Left ventricle myocardium inferior (tissue), 1 donor: ENCODE data around the gene SLC25A43. TPM values are rescaled to one million over a fixed set of nuclear protein-coding genes. Genes with fewer than 3 reads are reported as not detected.
A peak's percentile ranks its signal among the peaks of the same experiment; 100 is the strongest.

Source experiments
- DNase-seq: peaks from one replicate; pipeline ENCODE4 v3.0.0-alpha.2; 2020
- H3K27ac ChIP-seq: fragments of 200-600 bp; replicated peaks from 2 replicates; pipeline ENCODE4 v1.8.0; 2021
- H3K27me3 ChIP-seq: fragments of 200-600 bp; 2 replicates; pipeline ENCODE4 v1.8.0; 2021; ENCODE audit warnings: low read depth
- H3K36me3 ChIP-seq: fragments of 200-600 bp; 2 replicates; pipeline ENCODE4 v1.8.0; 2021
- H3K4me1 ChIP-seq: fragments of 200-600 bp; 2 replicates; pipeline ENCODE4 v1.8.0; 2021
- H3K4me3 ChIP-seq: fragments of 200-600 bp; 2 replicates; pipeline ENCODE4 v1.8.0; 2021; ENCODE audit warnings: mild to moderate bottlenecking, moderate library complexity
- H3K9me3 ChIP-seq: fragments of 200-600 bp; replicated peaks from 2 replicates; pipeline ENCODE4 v1.8.0; 2021
- intact Hi-C: fragments of 100-400 bp; cut with micrococcal nuclease; formaldehyde crosslinking; loops from one replicate; pipeline ENCODE4 v1.11.0; 2022
- total RNA-seq: library from RNA; stranded (reverse); fragmentation: NEBNext Ultra II Directional; extraction: Animal tissue kit (Norgen Biotek cat#: 25700); gene quantifications from one replicate; pipeline ENCODE4 v1.2.1, GENCODE V29; 2021
- TF ChIP-seq, protein P1 (sequence below): fragments of 200-600 bp; IDR thresholded peaks from 2 replicates; pipeline ENCODE4 v1.8.0; 2021; ENCODE audit warnings: antibody characterized with exemption, mild to moderate bottlenecking, borderline replicate concordance
- donor health status: DM: no; HTN: yes; CAD: no; lungs with severe emphysema.

Gene SLC25A43
- total RNA-seq, 1 donor from 2014 or later = 1.4 TPM

GRCh38 chrX:119389214-119389613 lies 9.9 kb upstream of the SLC25A43 start:
- Histone ChIP-seq H3K4me1 (no peaks in the 10 kb centered on the region), H3K27me3 (no peaks in the 10 kb centered on the region), H3K9me3 (no peaks in the 10 kb centered on the region), H3K36me3 (no peaks in the 10 kb centered on the region), H3K27ac (no peak overlapping the region), H3K4me3 (no peak overlapping the region)
- TF ChIP-seq, protein P1, sequence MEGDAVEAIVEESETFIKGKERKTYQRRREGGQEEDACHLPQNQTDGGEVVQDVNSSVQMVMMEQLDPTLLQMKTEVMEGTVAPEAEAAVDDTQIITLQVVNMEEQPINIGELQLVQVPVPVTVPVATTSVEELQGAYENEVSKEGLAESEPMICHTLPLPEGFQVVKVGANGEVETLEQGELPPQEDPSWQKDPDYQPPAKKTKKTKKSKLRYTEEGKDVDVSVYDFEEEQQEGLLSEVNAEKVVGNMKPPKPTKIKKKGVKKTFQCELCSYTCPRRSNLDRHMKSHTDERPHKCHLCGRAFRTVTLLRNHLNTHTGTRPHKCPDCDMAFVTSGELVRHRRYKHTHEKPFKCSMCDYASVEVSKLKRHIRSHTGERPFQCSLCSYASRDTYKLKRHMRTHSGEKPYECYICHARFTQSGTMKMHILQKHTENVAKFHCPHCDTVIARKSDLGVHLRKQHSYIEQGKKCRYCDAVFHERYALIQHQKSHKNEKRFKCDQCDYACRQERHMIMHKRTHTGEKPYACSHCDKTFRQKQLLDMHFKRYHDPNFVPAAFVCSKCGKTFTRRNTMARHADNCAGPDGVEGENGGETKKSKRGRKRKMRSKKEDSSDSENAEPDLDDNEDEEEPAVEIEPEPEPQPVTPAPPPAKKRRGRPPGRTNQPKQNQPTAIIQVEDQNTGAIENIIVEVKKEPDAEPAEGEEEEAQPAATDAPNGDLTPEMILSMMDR = no peak
- no peak for DNase-seq
- intact Hi-C loops = no loop called here

DNA sequence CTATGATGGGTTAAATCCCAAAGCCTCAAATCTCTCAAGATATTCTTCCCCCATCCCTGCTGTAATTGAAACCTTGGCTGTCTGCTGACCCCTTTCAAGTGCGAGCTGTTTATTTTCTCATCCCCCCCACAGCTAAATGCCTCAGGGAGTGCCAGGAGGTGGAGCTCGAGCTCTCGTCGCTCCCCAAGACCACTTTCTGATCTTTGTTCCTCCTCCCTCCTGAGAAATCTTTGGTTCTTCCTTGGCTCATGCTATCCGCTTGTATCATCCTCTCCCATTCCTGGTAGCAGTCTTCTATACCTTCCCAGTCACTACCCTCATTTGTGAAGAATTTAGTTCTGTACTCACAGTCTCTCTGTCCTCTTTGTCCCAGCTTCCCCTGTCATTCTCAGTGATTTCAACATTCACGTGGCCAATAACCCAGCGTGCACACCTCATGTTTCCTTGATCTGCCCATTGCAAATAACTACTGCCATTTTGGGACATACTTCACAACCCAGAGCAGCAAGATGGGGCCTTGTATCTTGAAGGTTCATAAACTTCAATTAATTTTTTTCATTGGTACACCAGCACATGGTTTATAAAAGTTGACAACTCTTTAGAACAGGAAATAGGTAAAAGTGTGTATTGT lies 9.2 kb upstream of the SLC25A43 start:
- intact Hi-C loops = no loop called here
- H3K36me3 ChIP-seq = no peaks in the 10 kb centered on the region
- no peaks in the 10 kb centered on the region for H3K4me1 ChIP-seq
- no peaks in the 10 kb centered on the region for H3K9me3 ChIP-seq
- H3K27me3 ChIP-seq = no peaks in the 10 kb centered on the region
- DNase-seq = no peak
- no peak overlapping the region for H3K4me3 ChIP-seq
- H3K27ac ChIP-seq = no peak overlapping the region
- TF ChIP-seq, protein P1 = no peak

- H3K9me3 ChIP-seq = no peaks in the 10 kb centered on the region
- TF ChIP-seq, protein P1 = no peak
- intact Hi-C loops = no loop called here
- no peaks in the 10 kb centered on the region for H3K4me1 ChIP-seq
- no peaks in the 10 kb centered on the region for H3K36me3 ChIP-seq
- no peak overlapping the region for H3K4me3 ChIP-seq
- H3K27ac ChIP-seq = no peak overlapping the region
- H3K27me3 ChIP-seq = no peaks in the 10 kb centered on the region
- DNase-seq = no peak
Observed at GRCh38 chrX:119391279-119391678, 7.9 kb upstream of the SLC25A43 start.

GRCh38 chrX:119393144-119393543 lies 6.0 kb upstream of the SLC25A43 start:
- intact Hi-C loops = no loop called here

DNA sequence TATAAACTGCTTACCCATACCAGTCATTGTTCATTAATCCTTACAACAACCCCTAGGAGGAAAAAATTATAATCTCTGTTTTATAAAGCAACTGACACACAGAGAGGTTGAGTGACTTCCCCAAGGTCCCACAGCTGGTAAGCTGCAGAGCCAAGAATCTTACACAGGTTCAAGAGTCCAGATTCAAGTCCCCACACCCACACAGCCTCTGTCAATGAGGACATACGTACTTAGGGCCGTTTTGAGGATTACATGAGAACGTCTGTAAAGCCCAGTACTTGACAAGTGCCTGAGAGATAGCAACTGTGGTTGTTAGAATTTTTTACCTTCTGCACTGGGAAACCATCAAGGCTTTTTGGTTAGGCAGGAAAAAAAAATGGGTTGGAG lies 556 bp upstream of the SLC25A43 start:
- Histone ChIP-seq H3K27me3 (no peaks in the 10 kb centered on the region), H3K27ac (peak overlapping the region; percentile 81), H3K4me3 (peak overlapping the region; percentile 74), H3K9me3 (no peaks in the 10 kb centered on the region), H3K36me3 (no peaks in the 10 kb centered on the region), H3K4me1 (peaks cover 10% of the 10 kb centered on the region)
- TF ChIP-seq, protein P1 = no peak
- no peak for DNase-seq
- intact Hi-C loops = no loop called here

More at GRCh38 chrX:119393144-119393543, 6.0 kb upstream of the SLC25A43 start:
- Histone ChIP-seq H3K27me3 (no peaks in the 10 kb centered on the region), H3K4me3 (no peak overlapping the region), H3K4me1 (no peaks in the 10 kb centered on the region), H3K9me3 (no peaks in the 10 kb centered on the region), H3K36me3 (no peaks in the 10 kb centered on the region), H3K27ac (no peak overlapping the region)
- TF ChIP-seq, protein P1 = no peak
- DNase-seq = no peak
